ENCODE measurements around the gene ACE.

Gene ACE

GRCh38 chr17:63537991-63538692, 61.3 kb downstream of the ACE start:
- no peak for TF ChIP-seq CTCF (IDR thresholded peaks at IDR 0.05; ENCODE audit: low read length, missing control alignments)
- H3K4me3 ChIP-seq (replicated peaks; ENCODE audit: low read depth, low read length), result no peak overlapping the region
- no peak for DNase-seq (ENCODE audit: low read depth)

- TF ChIP-seq CTCF (IDR thresholded peaks at IDR 0.05; ENCODE audit: low read length, missing control alignments), result no peak
- H3K4me3 ChIP-seq (replicated peaks; ENCODE audit: low read depth, low read length), result no peak overlapping the region
- no peak for DNase-seq (ENCODE audit: low read depth)
Measured at GRCh38 chr17:63538693-63539595, 62.1 kb downstream of the ACE start.

- no peak for TF ChIP-seq CTCF (IDR thresholded peaks at IDR 0.05; ENCODE audit: low read length, missing control alignments)
- no peak for DNase-seq (ENCODE audit: low read depth)
- no peak overlapping the region for H3K4me3 ChIP-seq (replicated peaks; ENCODE audit: low read depth, low read length)
Measured at GRCh38 chr17:63540590-63540989, 63.7 kb downstream of the ACE start.

- TF ChIP-seq CTCF (IDR thresholded peaks at IDR 0.05; ENCODE audit: low read length, missing control alignments), result no peak
- no peak for DNase-seq (ENCODE audit: low read depth)
- H3K4me3 ChIP-seq (replicated peaks; ENCODE audit: low read depth, low read length), result no peak overlapping the region
Measured at GRCh38 chr17:63542218-63542545, 65.3 kb downstream of the ACE start.

GRCh38 chr17:63542942-63543821, 66.3 kb downstream of the ACE start:
- no peak for TF ChIP-seq CTCF (IDR thresholded peaks at IDR 0.05; ENCODE audit: low read length, missing control alignments)

GRCh38 chr17:63543822-63544420, 67.1 kb downstream of the ACE start:
- DNase-seq (ENCODE audit: low read depth), result no peak
- no peak for TF ChIP-seq CTCF (IDR thresholded peaks at IDR 0.05; ENCODE audit: low read length, missing control alignments)
- H3K4me3 ChIP-seq (replicated peaks; ENCODE audit: low read depth, low read length), result no peak overlapping the region

More at GRCh38 chr17:63542942-63543821, 66.3 kb downstream of the ACE start:
- H3K4me3 ChIP-seq (replicated peaks; ENCODE audit: low read depth, low read length), result no peak overlapping the region
- no peak for DNase-seq (ENCODE audit: low read depth)

Measured in fibroblast of pulmonary artery (primary cell).